Esophagus muscularis mucosa (tissue), 3 donors: ENCODE data around the gene MEF2D.

Source experiments
- CTCF ChIP-seq, 3 experiments: fragments of 200-600 bp in 2 of 3; fragments of 450-650 bp in 1 of 3; sonication (generic) in 2 of 3; IDR thresholded peaks; one replicate each; pipeline ENCODE4 v1.5.1; 2017 to 2019; ENCODE audit warnings: antibody characterized with exemption in 3 of 3, mild to moderate bottlenecking in 2 of 3, moderate library complexity in 1 of 3
- POLR2A ChIP-seq: fragments of 450-650 bp; IDR thresholded peaks from one replicate; pipeline ENCODE4 v1.6.1; 2017; ENCODE audit warnings: antibody characterized with exemption, moderate library complexity, mild to moderate bottlenecking, low read depth
- POLR2AphosphoS5 ChIP-seq, 2 donors: sonication (generic); formaldehyde crosslinking; IDR thresholded peaks; one replicate each; pipeline ENCODE4 v1.6.1; 2017; ENCODE audit warnings: antibody characterized with exemption in 2 of 2

GRCh38 chr1:156452907-156453306, 47.7 kb downstream of the MEF2D start:
- TF ChIP-seq CTCF (IDR thresholded peaks at IDR 0.05) (no peak), POLR2AphosphoS5 (IDR thresholded peaks at IDR 0.05) (no peak), POLR2A (no peak)
